HG03159 (cell line): ENCODE results near the gene CABP2.

Source experiments
- ATAC-seq: cut with Tn5 transposase; IDR thresholded peaks from one replicate; pipeline ENCODE4 v1.9.1; 2021; ENCODE audit warnings: mild to moderate bottlenecking, moderate library complexity; ENCODE audit not compliant: unreplicated experiment

Gene CABP2

DNA sequence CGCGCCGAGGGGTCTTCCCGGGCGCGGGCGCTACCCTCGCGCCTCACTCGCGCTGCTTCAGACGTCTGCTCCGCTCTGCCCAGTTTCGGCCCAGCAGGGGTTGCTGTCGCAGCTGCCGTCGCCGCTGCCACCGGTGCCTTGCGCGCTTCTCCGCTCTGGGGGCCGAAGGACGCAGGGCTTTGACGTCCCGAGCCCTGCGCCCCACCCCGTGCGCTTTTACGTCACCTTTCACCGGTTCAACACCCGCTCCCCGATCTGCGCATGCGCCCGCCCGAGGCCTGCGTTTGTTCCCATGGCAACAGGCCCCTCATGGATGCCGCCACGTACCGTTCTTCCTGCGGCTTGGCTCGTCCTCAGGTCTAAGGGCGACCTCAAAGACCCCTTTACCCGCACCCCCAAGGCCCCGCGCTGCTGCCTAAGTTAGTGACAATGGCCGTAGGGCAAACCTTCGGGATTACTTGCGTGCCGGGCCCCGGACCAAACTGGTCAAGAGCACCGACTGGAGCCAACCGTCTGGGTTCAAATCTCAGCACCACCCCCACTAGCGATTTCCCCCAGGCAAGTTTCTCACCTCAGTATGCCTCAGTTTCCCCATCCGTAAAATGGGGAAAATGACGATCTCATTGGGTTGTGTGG is 14.6 kb downstream of the CABP2 start:
- ATAC-seq, result peak; percentile 33

DNA sequence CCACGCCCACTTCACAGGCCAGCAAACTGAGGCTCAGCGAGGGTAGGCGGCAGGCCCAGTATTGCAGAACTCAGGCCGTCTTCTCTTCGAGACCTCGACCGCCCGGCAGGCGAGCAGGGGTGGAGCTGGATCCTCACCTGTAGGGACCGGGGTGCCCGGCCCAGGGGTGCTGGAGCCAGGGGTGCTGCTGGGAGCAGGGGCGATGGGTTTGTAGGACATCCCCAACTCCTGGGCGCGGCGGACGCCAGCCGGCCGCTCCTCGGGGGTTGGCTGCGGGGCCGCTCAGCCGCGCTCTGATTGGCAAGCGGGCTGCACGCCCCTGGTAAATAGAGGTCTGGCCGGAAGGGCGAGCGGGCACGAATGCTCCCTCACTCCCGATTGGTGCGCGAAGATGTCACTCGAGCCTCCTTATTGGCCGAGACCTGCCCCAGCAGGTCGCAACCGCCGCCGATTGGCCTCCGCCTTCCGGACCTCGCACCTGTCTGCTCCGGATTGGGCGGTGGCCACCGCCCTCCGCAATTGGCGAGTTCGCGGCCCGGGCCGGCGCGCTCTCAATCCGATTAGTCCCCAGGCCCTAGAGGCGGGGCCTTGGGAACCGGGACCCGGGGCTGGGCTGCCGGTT is 15.3 kb downstream of the CABP2 start, which contains the start of gene CDK2AP2:
Gene CDK2AP2 (minus strand): TSS at position 299 of the 622 bp plus-strand sequence. CDS start 80 bp downstream, at position 219.
- ATAC-seq, result peak; percentile 72

DNA sequence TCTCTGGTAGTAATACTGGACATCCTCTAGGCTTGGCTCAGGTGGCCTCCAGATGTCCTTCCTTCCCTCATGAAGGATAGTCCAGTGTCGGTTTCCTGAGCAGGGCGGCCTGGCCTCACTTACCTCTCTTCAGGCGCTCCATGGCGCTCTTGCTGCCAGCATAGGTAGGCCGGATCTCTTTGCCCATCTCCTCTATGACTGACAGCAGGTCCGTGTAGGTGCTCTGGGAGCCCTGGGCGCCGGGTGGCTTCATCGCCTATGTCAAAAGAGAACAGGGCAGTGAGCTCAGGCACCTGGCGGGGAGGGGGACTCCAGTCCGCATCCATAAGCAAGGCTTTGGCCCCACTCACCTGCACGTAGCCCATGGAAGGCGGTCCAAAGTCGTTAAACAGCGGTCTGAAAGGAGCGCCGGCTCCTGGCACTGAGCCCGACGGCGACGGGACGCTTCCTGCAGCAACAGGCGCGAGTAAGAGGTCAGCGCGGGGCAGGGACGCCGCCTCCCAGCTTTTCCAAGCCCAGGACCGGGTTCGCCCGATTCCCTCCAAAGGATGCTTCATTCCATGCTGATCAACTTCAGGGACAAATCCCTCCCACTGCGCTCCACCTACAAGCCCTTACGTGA is 15.9 kb downstream of the CABP2 start:
- ATAC-seq, result no peak

DNA sequence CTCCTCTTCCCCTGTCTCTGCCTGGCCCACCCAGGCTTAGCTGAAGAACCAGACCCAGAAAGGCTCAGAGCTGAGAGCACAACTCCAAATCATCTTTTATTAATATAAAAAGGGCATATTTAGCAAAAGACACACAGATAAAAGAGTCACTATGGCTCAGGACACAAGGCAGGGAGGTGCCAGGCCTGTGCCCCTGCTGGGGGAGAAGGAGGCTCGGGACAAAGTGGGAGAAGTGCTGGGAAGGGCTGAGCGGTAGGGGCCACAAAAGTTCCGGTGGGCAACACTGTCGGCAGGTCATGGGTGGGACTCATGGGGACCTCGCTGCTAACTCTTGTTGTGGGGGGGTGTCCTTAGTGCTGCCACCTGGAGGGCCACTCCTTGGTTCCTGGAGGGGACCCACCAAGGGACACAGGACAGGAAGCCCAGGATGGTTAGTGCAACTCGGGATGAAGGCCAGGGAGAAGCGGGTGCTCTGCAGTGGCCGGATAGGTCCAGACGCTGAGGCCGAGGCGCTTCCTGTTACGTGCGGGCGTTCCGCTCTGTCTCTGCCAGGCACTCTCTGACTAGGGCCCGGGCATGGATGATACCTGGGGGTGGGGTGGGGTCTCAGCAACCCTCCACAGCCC is 16.7 kb downstream of the CABP2 start:
- ATAC-seq, result no peak

DNA sequence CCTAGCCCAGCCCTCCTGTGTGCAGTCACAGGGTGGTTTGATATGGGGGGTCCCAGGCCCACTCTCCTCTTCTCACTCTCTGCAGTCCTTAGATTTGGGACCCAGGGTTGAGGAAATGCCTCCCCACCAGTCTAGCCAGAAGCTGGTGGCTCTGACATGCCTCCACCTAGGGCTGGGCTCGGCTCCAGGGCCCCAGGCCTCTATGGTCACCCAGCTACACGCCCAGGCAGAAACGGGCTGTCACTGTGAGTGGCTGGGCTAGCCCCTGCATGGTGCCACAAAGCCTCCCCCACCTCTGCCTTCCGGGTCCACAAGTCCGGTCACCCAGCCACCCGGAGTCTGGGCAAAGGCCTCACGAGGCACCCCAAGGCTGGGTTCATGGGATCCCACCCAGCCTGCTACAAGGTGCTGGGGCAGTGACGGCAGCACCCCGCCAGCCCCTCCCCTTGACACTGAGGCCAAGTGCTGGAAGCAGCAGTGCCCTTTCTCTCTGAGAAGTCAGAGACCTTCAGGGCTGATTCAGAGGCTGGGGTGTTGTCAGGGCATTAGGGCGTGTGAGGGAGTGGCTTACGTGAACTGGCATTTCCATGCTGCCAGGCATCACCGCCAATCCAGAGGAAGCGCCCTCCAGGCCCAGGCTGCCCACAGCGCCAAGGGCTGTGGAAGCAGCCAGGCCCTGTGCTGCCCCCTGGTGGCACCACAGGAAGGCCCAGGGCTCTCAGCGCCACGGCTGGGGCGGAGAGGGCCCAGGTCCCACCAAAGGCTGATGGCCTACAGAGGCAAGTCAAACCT is 17.4 kb downstream of the CABP2 start:
- no peak for ATAC-seq

DNA sequence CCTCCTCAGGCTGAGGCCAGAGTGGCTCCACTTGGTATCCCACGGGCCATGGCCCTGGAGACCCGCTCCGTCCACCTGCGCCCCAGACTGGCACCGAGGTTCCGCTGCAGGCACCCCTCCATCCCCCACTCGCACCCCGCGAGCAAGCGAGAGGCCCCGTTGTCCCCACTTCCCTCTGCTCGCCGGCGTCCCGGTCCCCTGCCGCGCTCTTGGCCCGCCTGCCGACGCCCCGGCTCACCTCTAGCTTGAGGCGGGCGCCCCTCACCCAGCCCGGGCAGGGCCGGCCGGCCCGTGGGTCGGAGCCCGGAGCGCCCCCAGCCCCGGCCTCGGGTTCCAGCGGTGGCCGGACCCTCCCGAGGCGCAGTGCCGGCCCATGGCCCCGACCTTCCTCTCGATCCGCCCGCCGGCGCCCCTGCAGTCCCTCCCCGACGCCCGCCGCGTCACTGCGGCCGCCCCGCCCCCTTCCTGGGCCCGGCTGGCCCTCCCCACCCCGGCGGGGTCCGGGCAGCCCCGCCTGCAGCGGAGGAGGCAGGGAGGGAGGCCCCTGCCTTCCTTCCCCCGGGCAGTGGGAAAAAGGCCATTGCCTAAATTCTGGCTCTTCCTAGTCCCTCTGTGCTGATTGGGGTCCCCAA is 18.2 kb downstream of the CABP2 start, which contains the start of gene PITPNM1:
Gene PITPNM1 (minus strand): TSS at position 414 of the 632 bp plus-strand sequence. CDS start 1,183 bp downstream, outside the sequence.
- ATAC-seq, result no peak

DNA sequence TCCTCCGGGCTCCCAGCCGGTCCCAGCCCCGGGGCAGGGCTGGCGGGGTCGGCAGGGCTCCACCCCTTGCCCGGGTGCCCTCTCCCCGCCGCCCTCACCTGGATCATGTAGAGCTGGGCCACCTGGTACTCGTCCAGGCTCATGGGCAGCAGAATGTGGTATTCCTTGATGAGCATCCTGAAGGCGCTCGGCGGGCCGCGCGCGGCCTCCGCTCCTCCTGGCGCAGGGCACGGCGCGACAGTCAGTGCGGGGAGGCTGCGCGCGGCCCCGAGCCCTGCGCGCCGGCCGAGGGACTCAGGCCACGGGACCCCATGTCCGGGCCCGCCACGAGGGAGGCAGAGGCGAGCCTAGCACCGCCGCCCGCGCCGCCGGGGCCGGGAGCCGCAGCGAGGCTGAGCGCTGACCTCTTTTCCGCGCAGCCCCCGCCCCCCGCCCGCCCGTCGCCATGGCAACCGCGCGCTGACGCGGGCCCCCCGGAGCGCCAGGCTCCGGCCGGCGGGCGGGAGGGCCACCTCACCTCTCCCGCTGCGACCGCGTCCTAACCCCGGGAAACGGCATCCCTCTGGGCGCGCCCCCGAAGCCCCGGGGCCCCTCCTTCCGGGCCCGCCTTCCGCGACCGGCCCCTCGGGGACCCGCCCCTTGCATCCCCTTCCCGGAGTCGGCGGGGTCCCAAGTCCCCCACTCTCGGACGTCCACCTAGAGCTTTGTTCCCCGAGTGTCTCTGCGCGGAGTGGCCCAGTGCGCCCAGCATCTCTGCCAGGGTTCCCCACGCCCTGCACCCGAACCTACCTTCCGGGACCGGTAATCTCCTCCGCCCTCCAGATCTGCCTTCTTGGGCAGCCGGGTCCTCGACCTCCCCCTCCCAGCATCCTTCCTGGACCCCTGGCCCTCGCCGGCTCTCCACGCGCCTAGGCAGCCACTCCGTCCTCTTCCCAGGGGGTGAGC is 19.0 kb downstream of the CABP2 start:
- no peak for ATAC-seq

DNA sequence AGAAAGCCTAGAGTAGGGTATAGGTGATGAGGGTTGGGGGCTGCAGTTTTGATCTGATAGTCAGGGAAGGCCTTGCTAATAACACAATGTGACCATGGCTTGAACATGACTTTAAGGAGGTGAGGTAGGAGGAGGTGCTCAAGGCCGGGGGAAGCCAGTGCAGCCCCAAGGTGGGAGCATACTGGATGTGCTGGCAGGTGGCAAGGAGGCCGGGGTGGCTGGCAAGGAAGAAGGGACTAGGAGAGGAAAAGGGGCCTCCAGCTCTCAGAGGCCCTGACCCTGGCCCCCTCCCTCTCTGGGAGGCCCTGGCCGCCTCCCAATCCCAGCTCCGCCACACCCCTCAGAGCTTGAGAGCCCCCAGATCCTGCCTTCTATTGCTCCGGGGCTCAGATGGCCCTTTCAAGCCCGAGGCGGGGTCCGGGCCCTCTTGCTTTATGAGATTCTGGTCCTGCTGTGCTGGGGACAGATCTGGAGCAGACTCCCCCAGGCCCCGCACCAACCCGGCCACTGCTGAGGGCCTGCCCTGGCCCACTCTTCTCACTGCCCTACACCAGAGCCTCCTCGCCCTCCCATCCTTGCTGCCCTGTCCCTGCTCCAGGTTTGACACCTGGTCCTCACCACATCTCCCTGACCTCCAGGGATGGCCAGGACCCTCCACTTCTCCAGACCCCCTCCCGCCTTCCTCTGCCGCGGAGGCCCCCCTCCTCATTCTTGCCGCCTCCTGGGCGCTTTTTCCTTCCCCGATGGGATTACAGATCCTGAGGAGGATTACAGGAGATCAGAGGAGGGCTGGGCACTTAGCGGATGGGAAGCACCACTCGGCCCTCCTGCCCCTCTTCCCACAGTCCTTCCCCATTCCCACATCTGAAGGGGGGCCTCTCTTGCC is 19.9 kb downstream of the CABP2 start:
- no peak for ATAC-seq

DNA sequence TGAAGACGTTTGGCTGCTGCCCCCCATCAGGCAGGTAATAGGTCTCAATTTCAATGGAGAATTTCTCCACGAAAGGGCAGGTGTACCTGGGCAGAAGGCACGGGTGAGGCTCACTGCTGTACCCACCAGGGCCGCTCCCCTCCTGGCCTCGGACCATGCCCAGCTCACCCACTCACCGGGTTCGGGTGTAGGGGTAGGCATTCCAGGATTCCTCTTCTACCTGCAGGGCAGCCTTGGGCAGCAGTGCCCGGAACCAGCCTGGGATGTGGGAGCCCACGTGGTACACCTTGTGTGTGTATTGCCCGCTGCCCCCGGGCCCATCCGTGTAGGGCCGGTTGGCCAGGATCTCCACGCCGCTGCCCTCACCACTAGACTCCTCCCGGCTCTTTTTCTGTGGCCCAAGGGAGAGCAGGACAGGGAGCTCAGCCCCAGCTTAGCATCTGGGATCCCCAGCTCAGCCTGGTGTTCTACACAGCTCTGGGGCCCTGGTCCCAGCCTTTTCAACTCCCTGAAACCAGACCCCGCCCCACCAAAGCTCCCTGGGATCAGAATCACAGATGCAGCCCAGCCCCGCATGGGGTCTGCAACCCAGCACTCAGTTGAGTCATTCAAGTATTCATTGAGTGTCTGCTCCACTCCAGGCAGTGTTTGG is 20.8 kb downstream of the CABP2 start:
- no peak for ATAC-seq

DNA sequence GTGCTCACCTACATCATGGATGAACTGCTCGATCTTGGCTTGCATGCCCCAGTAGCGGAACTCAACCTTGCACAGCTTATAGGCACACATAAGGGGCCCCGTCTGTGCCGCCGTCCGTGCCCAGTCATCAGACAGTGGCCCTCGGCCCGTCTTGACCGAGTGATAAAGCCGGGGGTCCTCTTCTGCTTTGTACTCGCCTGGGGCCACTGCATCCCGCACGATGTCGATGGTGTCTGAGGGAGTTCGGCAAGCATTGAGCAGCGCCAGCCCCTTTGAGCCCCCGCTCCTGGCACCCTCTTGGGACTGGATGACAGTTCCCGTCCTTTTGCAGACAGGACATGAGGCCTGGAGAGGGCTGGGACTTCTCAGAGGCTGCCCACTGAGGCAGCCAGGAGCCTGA is 21.4 kb downstream of the CABP2 start:
- no peak for ATAC-seq

DNA sequence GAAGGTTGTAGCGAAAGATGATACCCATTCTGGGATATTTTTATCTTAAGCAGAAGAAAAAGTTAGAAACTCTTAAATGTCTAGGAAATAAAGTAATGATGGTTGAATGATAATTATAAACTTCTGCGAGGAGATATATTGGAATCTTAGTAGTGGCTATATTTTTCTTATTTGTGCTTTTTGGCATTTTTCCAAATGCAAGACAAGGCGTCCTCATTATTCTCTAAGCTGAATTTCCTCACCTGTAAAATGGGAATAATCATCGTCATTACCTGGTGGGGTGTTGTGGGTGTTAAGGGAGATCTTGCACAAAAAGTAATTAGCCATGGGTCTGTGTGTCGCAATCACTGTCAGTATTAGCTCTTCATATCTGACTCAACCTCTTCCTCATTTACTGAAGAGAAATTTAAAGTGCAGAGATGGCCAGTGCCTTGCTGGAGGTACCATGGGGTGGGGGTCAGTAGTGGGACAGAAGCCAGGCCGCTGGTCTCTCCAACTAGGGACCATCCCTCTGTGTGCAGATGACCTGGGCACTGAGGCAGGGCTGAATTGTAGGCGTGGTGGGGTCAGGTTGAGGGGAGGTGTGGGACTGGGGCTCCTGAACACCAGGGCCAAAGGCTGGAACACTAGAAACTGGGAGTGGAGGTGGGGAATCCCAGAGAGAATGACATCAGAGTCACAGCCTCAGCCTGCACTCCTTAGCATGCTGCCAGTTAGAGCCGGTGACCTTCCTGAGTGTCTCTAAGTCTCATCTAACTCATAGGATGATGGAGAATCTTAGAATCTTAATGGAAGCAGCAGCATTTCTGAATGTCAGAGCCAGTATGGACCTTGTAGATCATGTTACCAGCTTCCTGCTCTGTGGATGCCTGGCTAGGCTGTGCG is 22.2 kb downstream of the CABP2 start:
- no peak for ATAC-seq

DNA sequence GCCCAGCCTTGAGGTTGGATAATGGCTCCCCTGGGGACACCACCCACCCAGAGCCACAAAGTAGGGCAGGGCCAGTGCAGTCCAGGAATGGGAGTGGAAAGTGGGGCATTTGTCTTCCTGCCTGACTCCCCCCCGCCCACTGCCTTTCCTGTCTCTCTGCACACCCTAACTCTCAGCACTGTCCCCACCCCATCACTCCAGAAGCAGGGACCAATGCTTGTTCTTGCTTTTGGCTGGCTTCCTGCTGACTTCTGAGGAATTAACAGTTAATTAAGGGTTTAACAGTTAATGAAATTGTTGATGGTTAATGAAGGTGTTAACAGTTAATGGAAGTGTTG is 22.8 kb downstream of the CABP2 start:
- ATAC-seq, result no peak

DNA sequence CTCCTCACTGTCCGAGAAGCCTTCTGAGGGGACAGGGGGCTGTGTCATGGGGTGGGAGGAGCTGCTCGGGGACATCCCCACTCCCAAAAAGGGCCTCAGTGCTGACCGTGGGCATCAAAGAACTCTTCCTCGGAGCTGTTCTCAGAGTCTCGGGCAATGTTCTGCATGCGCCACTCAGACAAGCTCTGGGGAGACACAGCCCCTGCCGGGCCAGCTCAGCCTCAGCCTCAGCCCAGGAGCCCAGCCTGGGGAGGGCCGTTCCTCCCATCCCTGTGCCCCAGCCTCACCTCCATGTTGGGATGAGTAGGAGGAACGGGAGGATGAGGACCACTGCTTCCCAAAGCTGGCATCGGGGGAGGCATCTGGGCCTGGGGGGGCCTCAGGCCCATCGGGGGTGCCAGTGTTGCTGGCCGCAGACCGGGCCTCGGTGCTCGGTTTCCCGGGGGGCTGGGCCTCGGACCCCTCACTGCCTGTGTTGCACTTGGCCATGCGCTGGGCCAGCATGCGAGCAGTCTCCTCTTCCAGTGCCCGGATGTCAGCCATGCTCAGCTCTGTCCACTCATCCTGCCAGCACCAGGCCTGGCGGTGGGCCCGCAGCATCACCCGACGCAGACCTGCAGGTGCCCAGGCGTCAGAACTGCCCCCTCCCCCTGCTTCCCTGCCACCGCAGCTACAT is 23.3 kb downstream of the CABP2 start:
- ATAC-seq, result no peak

DNA sequence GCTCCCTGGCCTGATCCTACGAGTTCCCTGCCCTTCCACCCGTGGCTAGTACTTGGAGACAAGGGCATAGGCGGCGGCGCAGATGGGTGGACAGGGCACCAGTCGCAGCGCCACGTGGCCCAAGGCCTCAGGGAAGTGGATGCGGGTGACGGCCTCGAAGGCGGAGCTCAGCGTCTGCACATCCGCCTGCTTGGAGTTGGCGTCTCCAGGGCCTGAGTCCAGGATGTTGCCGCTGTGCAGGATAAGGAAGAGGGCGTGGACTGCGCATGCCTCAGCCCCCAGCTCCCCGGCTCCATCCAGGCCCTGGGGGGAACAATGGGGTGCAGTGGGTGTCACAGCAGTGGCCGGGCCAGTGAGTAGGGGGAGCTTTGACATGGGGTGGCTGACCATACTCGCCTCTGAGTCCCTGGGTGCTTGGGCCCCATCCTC is 24.7 kb downstream of the CABP2 start:
- ATAC-seq, result no peak

DNA sequence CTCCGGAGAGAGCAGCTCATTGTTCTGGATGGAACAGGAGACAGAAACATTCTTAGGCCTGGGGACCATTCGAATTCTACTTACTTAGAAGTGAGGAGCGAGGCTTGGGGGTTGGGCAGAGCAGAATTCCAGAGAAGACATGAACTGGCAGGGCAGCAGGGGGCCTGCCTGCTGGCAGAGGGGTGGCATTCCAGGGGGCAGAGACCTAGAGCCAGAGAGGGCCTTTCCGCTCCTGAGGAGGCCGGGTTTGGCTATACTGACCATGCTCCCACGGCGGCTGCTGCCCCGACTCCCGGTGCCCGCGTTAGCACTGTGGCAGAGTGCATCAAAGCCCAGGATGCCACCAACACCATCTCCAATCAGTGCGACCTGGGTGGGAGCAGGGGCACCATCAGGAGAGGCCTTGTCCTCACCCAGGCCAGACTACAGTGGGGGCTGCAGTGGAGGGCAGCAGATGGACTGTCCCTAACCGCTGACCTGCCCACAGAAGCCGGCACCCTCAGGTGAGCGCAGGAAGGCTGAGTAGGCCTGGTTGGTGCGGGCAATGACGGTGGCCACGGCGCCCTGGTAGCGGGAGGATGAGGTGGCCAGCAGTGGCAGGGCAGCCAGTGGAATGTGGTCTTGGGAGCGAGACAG is 25.5 kb downstream of the CABP2 start:
- no peak for ATAC-seq

DNA sequence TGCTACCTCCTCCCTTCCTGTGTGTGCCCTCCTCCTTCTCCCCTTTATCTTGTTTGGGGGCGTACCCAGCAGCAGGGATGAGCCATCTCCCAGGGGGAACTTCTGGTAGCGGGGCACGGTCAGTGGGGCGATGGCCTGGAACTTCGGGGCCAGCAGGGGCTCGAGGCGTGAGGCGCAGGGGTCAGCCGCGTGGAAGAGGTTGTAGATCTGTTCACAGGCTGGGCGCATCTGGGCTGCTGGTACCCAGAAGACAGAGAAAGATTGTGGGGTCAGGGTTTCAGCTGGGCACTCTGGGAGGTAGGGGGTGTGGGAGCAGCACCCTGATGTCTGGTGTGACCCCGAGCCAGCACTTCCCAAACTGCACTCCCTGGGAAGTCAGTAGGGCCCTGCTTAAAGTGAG is 27.1 kb downstream of the CABP2 start:
- no peak for ATAC-seq
